HepG2 (cell line): ENCODE measurements around the gene PRKD2.

ENCODE experiments used
- ARHGAP35 ChIP-seq: sonication (generic); formaldehyde crosslinking; IDR thresholded peaks from 2 replicates; pipeline ENCODE4 v1.9.0; 2022; ENCODE audit warnings: mild to moderate bottlenecking, inconsistent platforms, moderate library complexity, missing genetic modification reagents, borderline replicate concordance
- CTCF ChIP-seq: sonication (generic); formaldehyde crosslinking; IDR thresholded peaks from 2 replicates; pipeline ENCODE4 v1.5.0; 2020; ENCODE audit warnings: mild to moderate bottlenecking, missing genetic modification reagents, moderate library complexity
- ELF4 ChIP-seq: sonication (generic); formaldehyde crosslinking; IDR thresholded peaks from 2 replicates; pipeline ENCODE4 v1.5.0; 2020; ENCODE audit warnings: missing genetic modification reagents, mild to moderate bottlenecking, moderate library complexity, borderline replicate concordance
- MAX ChIP-seq: IDR thresholded peaks from 2 replicates; pipeline ENCODE4 v1.6.1; 2012; ENCODE audit warnings: inconsistent platforms
- NFIC ChIP-seq: IDR thresholded peaks from 2 replicates; pipeline ENCODE4 v1.6.1; 2012; ENCODE audit warnings: mild to moderate bottlenecking, low read length, inconsistent platforms
- POLR2A ChIP-seq, 2 experiments: IDR thresholded peaks; 2 replicates each; pipeline ENCODE4 v1.6.1; 2011; ENCODE audit warnings: low read depth in 2 of 2, low read length in 2 of 2, mild to moderate bottlenecking in 1 of 2, moderate library complexity in 1 of 2; ENCODE audit not compliant: insufficient read depth in 1 of 2
- RFX5 ChIP-seq: IDR thresholded peaks from 2 replicates; pipeline ENCODE4 v1.6.1; 2011; ENCODE audit warnings: low read depth, low read length, improper control_type of control experiment
- SMC3 ChIP-seq: IDR thresholded peaks from 2 replicates; pipeline ENCODE4 v1.6.1; 2011; ENCODE audit warnings: low read length, improper control_type of control experiment
- YY1 ChIP-seq: IDR thresholded peaks from 2 replicates; pipeline ENCODE4 v1.6.1; 2011; ENCODE audit warnings: low read length, low read depth, moderate library complexity, mild to moderate bottlenecking; ENCODE audit not compliant: insufficient read depth, insufficient replicate concordance
- ZNF20 ChIP-seq: sonication (generic); formaldehyde crosslinking; IDR thresholded peaks from 2 replicates; pipeline ENCODE4 v1.4.0; 2020; ENCODE audit warnings: mild to moderate bottlenecking, moderate library complexity, missing genetic modification reagents

GRCh38 chr19:46648060-46648960 is 68.6 kb downstream of the PRKD2 start:
- TF ChIP-seq ELF4 (CRISPR knock-in tag): no peak
- no peak for TF ChIP-seq POLR2A (IDR thresholded peaks at IDR 0.05; ENCODE audit: insufficient read depth in 1 of 2, low read depth in 2 of 2, low read length in 2 of 2)
- TF ChIP-seq ZNF20 (CRISPR knock-in tag): no peak
- no peak for TF ChIP-seq RFX5
- no peak for TF ChIP-seq MAX
- no peak for TF ChIP-seq ARHGAP35
- no peak for TF ChIP-seq SMC3
- no peak for TF ChIP-seq NFIC
- TF ChIP-seq CTCF (CRISPR knock-in tag): no peak
- no peak for TF ChIP-seq YY1
